Loucy (cell line): ENCODE measurements around the gene COL20A1.
A peak's percentile ranks its signal among the peaks of the same experiment; 100 is the strongest.

Experiments
- H2AFZ ChIP-seq: fragments of 200-600 bp; sonication (generic); 2 replicates; pipeline ENCODE4 v1.6.0; 2016; ENCODE audit warnings: antibody characterized with exemption, mild to moderate bottlenecking, low read length, moderate library complexity
- H3F3A ChIP-seq: fragments of 200-600 bp; 2 replicates; pipeline ENCODE4 v1.6.0; 2016; ENCODE audit warnings: antibody characterized with exemption, low read depth, mild to moderate bottlenecking
- H3K27me3 ChIP-seq: fragments of 200-600 bp; sonication (generic); 2 replicates; pipeline ENCODE4 v1.6.1; 2014; ENCODE audit warnings: low read length, mild to moderate bottlenecking; ENCODE audit not compliant: insufficient read depth, poor library complexity, severe bottlenecking
- H3K36me3 ChIP-seq: fragments of 200-600 bp; sonication (generic); 2 replicates; pipeline ENCODE4 v1.6.1; 2016; ENCODE audit warnings: low read length; ENCODE audit not compliant: insufficient read depth
- H3K4me1 ChIP-seq: fragments of 200-600 bp; sonication (generic); 2 replicates; pipeline ENCODE4 v1.5.1; 2014; ENCODE audit warnings: low read length, mild to moderate bottlenecking; ENCODE audit not compliant: insufficient read depth, poor library complexity, severe bottlenecking
- H3K4me2 ChIP-seq: fragments of 200-600 bp; sonication (generic); 2 replicates; pipeline ENCODE4 v1.6.0; 2014; ENCODE audit warnings: antibody characterized with exemption, low read length, low read depth, mild to moderate bottlenecking; ENCODE audit not compliant: poor library complexity, severe bottlenecking
- H3K4me3 ChIP-seq: fragments of 200-600 bp; sonication (generic); 2 replicates; pipeline ENCODE4 v1.5.1; 2014; ENCODE audit warnings: low read length, mild to moderate bottlenecking, mixed read lengths; ENCODE audit not compliant: poor library complexity, severe bottlenecking
- H3K79me2 ChIP-seq: fragments of 200-600 bp; sonication (generic); 2 replicates; pipeline ENCODE4 v1.6.1; 2014; ENCODE audit warnings: low read length; ENCODE audit not compliant: insufficient read depth
- H3K9ac ChIP-seq: fragments of 200-600 bp; sonication (generic); 2 replicates; pipeline ENCODE4 v1.6.0; 2014; ENCODE audit warnings: mild to moderate bottlenecking, low read depth, low read length, moderate library complexity; ENCODE audit not compliant: poor library complexity, severe bottlenecking
- H3K9me2 ChIP-seq: fragments of 200-600 bp; sonication (generic); replicated peaks from 2 replicates; pipeline ENCODE4 v1.6.1; 2016; ENCODE audit warnings: low read depth, low read length, mixed read lengths
- H3K9me3 ChIP-seq: fragments of 200-600 bp; sonication (generic); 2 replicates; pipeline ENCODE4 v1.6.1; 2014; ENCODE audit warnings: mild to moderate bottlenecking, antibody characterized with exemption, low read length, low read depth; ENCODE audit not compliant: insufficient read depth
- H4K20me1 ChIP-seq: fragments of 200-600 bp; sonication (generic); 2 replicates; pipeline ENCODE4 v1.6.0; 2014; ENCODE audit warnings: antibody characterized with exemption, low read length, mild to moderate bottlenecking; ENCODE audit not compliant: insufficient read depth, poor library complexity, severe bottlenecking
- EZH2phosphoT487 ChIP-seq: fragments of 200-600 bp; IDR thresholded peaks from 2 replicates; pipeline ENCODE4 v1.6.1; 2018; ENCODE audit warnings: antibody characterized with exemption, mild to moderate bottlenecking, moderate library complexity, borderline replicate concordance
- TF ChIP-seq, protein P1 (sequence below): fragments of 200-600 bp; sonication (generic); conservative IDR thresholded peaks from 2 replicates; pipeline ENCODE4 v1.5.1; 2014; ENCODE audit warnings: mild to moderate bottlenecking, antibody characterized with exemption, low read length

The COL20A1 gene

DNA sequence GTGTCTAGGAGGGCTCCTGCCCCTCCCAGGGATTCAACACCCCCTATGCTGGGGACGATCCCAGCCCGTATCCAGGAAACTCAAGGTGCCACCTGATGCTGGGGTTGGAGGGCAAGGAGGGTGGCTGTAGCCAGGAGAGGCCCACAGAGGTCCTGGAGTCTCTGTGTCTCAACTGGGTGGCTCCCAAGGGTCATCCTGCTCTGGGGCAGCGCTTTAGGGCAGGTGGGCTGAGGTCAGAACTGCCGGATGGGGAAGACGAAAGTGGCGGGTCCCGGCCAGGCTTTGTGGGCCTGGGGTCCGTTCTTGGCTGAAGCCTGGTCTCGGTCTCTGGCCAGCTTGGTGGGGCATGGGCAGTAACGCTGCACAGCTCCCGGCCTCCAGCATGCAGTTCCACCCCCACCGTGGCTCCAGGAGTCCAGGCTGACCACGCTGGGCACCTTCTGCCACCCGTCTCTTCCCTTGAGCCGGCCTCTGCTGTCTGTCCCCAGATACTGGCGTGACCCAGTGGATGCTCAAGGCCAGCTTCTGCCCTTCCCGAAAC lies 2.8 kb upstream of the COL20A1 start:
- H3K4me1 ChIP-seq, result peaks cover 7% of the 10 kb centered on the region
- no peaks in the 10 kb centered on the region for H3K9me2 ChIP-seq
- TF ChIP-seq, protein P1, sequence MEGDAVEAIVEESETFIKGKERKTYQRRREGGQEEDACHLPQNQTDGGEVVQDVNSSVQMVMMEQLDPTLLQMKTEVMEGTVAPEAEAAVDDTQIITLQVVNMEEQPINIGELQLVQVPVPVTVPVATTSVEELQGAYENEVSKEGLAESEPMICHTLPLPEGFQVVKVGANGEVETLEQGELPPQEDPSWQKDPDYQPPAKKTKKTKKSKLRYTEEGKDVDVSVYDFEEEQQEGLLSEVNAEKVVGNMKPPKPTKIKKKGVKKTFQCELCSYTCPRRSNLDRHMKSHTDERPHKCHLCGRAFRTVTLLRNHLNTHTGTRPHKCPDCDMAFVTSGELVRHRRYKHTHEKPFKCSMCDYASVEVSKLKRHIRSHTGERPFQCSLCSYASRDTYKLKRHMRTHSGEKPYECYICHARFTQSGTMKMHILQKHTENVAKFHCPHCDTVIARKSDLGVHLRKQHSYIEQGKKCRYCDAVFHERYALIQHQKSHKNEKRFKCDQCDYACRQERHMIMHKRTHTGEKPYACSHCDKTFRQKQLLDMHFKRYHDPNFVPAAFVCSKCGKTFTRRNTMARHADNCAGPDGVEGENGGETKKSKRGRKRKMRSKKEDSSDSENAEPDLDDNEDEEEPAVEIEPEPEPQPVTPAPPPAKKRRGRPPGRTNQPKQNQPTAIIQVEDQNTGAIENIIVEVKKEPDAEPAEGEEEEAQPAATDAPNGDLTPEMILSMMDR, result no peak
- no peak overlapping the region for H3K4me2 ChIP-seq
- H3K9me3 ChIP-seq, result no peaks in the 10 kb centered on the region
- H4K20me1 ChIP-seq, result peaks cover 7% of the 10 kb centered on the region
- H3K36me3 ChIP-seq, result peaks cover 13% of the 10 kb centered on the region; the same call in 1 of the 2 replicates
- H3F3A ChIP-seq, result no peaks in the 10 kb centered on the region
- H3K79me2 ChIP-seq, result peaks cover 21% of the 10 kb centered on the region
- H3K9ac ChIP-seq, result no peak overlapping the region
- H2AFZ ChIP-seq, result no peak overlapping the region
- no peak overlapping the region for H3K4me3 ChIP-seq
- no peaks in the 10 kb centered on the region for H3K27me3 ChIP-seq

DNA sequence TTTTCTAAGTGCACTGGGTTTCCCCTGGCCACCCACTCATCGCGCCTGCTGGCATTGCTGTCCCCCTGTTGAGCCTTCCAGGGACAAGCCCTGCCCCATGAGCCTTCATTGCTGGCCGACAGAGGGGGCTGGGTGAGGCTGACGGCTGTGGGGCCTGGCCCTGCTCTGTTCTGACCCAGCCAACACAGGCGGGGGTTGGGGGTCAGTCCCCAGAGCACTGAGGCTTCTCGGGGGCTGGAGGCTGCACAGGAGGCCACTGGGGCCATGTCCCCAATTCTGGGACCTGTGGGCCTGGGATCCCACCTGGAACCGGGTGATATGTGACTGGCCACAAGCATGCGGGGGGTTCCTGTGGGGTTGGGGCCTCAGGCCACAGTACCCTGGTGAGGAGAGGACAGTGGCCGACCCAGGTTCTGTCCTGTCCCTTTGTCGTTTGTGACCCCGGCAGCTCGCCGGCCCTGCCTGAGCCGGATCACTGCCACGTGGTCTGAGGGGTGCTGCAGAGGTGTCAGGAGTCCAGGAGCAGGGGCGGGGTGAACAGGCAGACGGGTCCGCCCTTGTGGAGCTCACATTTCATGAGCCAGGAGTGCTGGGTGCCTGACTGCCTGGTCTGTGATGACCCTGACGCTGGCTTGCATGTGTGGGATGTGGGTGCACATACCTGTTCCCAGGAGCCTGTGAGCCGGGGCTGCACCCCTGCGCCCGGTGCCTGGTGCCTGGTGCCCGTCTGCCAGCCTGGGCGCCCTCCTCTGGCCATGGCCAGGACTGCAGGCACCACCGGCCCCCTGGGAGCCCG lies 2.1 kb upstream of the COL20A1 start:
- Histone ChIP-seq H3K4me1 (peaks cover under 1% of the 10 kb centered on the region), H4K20me1 (peaks cover 7% of the 10 kb centered on the region), H3K4me2 (no peak overlapping the region), H3K9me2 (no peaks in the 10 kb centered on the region), H3K9me3 (no peaks in the 10 kb centered on the region), H3K4me3 (no peak overlapping the region), H3F3A (no peaks in the 10 kb centered on the region), H3K36me3 (peaks cover 13% of the 10 kb centered on the region; the same call in 1 of the 2 replicates), H3K79me2 (peaks cover 14% of the 10 kb centered on the region), H3K9ac (no peak overlapping the region), H2AFZ (no peak overlapping the region), H3K27me3 (no peaks in the 10 kb centered on the region)
- TF ChIP-seq EZH2phosphoT487, result no peak
- TF ChIP-seq, protein P1, result peak; percentile 59

DNA sequence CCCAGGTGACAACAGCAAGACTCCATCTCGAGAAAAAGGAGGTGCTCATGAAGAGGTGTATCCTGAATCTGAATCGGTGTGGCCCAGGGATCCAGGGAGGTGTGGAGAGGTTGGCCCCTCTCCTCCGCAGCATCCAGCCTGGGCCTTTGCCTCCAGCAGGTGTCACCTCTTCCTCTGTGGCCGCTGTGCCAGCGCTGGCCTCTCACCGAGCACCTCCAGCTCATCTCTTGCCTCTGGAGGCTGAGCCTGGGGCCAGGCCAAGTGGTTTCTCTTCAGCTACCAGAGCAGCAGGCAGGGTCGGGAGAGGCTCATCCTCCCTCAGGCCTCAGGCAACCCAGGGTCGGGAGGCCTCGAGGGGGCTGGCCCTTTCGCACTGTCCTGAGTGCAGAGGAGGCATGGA lies 1.2 kb upstream of the COL20A1 start:
- H2AFZ ChIP-seq, result no peak overlapping the region

More for the DNA sequence above, 1.2 kb upstream of the COL20A1 start:
- no peak for TF ChIP-seq EZH2phosphoT487
- TF ChIP-seq, protein P1, result no peak
- no peak overlapping the region for H3K9ac ChIP-seq
- peaks cover 7% of the 10 kb centered on the region for H4K20me1 ChIP-seq
- H3K4me1 ChIP-seq, result no peaks in the 10 kb centered on the region
- H3K27me3 ChIP-seq, result no peaks in the 10 kb centered on the region
- H3F3A ChIP-seq, result no peaks in the 10 kb centered on the region
- H3K79me2 ChIP-seq, result peaks cover 6% of the 10 kb centered on the region; the same call in 1 of the 2 replicates
- H3K4me2 ChIP-seq, result no peak overlapping the region
- H3K4me3 ChIP-seq, result no peak overlapping the region
- no peaks in the 10 kb centered on the region for H3K9me2 ChIP-seq
- peaks cover 13% of the 10 kb centered on the region; the same call in 1 of the 2 replicates for H3K36me3 ChIP-seq
- H3K9me3 ChIP-seq, result no peaks in the 10 kb centered on the region
